ENCODE data around the gene CPNE7.

CPNE7 gene

GRCh38 chr16:89637379-89637778 lies 61.8 kb downstream of the CPNE7 start:
- DNase-seq (ENCODE audit: low spot score) = no peak
- no peak for TF ChIP-seq CTCF (conservative IDR thresholded peaks at IDR 0.05; ENCODE audit: low read depth)
- H3K27ac ChIP-seq = no peak overlapping the region; the same call in 1 of the 2 replicates
- ChIA-PET POLR2A (ENCODE audit: low non-redundant PET) (interaction anchor here (0.5 kb wide), 1 partner anchor 369 kb away, joined by 3 read pairs; no protein-coding TSS in a partner anchor), CTCF (interaction anchor here (0.7 kb wide), 1 partner anchor 38 kb away, joined by 3 read pairs; no protein-coding TSS in a partner anchor)

- H3K27ac ChIP-seq = no peak overlapping the region
- POLR2A ChIA-PET (ENCODE audit: low non-redundant PET) = no interaction called here
- CTCF ChIA-PET = no interaction called here
- no peak for DNase-seq (ENCODE audit: low spot score)
- TF ChIP-seq CTCF (conservative IDR thresholded peaks at IDR 0.05; ENCODE audit: low read depth) = no peak
Measured at GRCh38 chr16:89638455-89638854, 62.9 kb downstream of the CPNE7 start.

GRCh38 chr16:89639385-89639784 lies 63.8 kb downstream of the CPNE7 start:
- CTCF ChIA-PET = interaction anchor here (0.6 kb wide), 1 partner anchor 138 kb away, joined by 3 read pairs; no protein-coding TSS in a partner anchor

DNA sequence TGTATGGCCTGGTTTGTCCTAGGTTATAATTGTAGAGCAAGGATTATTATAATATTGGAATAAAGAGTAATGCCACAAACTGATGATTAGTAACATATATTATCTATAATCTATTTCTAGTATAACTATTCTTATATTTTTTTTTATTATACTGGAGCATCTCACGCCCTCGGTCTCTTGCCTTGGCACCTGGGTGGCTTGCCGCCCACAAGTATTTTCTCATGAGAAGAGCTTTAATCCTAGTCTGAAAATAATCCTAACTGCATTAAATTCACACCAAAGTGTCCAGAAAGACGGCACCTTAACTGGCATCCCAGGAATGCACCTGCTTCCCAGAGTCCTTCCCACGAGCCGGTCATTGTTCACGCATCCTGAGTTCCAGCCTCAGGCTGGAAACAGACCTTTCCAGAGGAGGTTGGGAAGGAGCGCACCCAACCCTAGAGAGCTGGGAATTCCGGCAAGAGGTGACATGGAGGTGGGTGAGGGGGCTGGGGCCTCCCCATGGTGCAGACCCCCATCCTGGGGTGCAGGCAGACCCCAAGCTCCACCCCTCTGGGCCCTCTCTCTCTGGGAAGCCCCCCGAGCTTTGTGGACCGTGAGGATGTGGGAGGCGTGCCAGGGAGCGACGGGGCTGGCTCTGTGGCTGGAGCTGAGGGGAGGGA lies 66.0 kb downstream of the CPNE7 start:
- ChIA-PET POLR2A (ENCODE audit: low non-redundant PET) (no interaction called here), CTCF (interaction anchor here (0.6 to 1.1 kb wide), 10 partner anchors 8 to 587 kb away, joined by 3 to 7 read pairs (median 3); partner anchors contain the start of gene CPNE7)
- DNase-seq (ENCODE audit: low spot score) = no peak
- TF ChIP-seq CTCF (conservative IDR thresholded peaks at IDR 0.05; ENCODE audit: low read depth) = peak; percentile 32; the same call in 1 of the 2 replicates
- H3K27ac ChIP-seq = no peak overlapping the region

More at GRCh38 chr16:89639385-89639784, 63.8 kb downstream of the CPNE7 start:
- 0 out of 2 replicates have a peak overlapping the region, but pooled peaks have one; percentile 6 for H3K27ac ChIP-seq
- DNase-seq (ENCODE audit: low spot score) = no peak
- POLR2A ChIA-PET (ENCODE audit: low non-redundant PET) = no interaction called here
- no peak for TF ChIP-seq CTCF (conservative IDR thresholded peaks at IDR 0.05; ENCODE audit: low read depth)

DNA sequence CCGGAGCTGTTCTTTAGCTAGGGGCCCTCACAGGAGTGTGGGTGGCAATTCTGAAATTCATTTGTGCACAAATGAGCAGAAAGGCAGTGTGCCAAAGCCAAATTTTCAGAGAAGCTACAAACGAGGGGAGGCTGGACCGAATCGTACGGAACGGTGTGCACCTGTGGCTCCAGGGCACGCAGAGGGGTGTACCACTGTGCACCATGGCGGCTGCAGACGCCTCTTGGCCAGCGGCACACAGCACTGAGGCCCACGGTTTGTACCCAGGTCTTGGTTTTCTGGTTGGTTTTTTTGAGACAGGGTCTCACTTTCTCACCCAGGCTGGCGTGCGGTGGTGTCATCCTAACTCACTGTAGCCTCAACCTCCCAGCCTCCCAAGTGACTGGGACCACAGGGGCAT lies 67.0 kb downstream of the CPNE7 start:
- ChIA-PET CTCF (interaction anchor here (0.6 kb wide), 1 partner anchor 32 kb away, joined by 4 read pairs; no protein-coding TSS in a partner anchor), POLR2A (ENCODE audit: low non-redundant PET) (no interaction called here)
- no peak overlapping the region for H3K27ac ChIP-seq
- DNase-seq (ENCODE audit: low spot score) = no peak
- TF ChIP-seq CTCF (conservative IDR thresholded peaks at IDR 0.05; ENCODE audit: low read depth) = no peak

DNA sequence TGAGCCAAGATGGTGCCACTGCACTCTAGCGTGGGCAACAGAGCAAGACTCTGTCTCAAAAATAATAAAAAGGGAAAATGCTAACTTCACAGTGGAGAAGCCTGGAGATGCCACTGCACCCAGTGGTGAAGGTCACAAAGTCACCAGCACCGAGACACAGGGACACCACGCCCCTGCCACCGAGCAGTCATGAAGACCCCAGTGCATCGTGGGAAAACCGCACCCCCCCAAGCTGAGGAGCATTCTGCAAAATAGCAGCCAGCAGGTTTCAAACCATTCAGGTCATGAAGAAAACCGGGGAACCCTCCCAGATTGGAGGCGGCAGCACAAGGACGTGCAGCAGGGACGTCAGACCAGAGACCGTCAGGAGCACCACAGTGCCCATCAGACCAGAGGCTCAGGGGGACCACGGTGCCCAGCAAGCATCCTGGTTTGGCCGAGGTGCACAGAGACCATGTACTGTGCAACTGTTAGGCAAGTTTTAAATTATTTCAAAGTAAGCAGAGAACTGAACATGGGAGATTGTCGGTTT lies 68.3 kb downstream of the CPNE7 start:
- POLR2A ChIA-PET (ENCODE audit: low non-redundant PET) = no interaction called here
- CTCF ChIA-PET = no interaction called here
- DNase-seq (ENCODE audit: low spot score) = no peak
- TF ChIP-seq CTCF (conservative IDR thresholded peaks at IDR 0.05; ENCODE audit: low read depth) = no peak
- peak overlapping the region; percentile 46 for H3K27ac ChIP-seq

Data from RWPE1 (cell line).